Muscle of back (tissue), 13 donors: ENCODE data around the gene EVPLL. TPM values are rescaled to one million over a fixed set of nuclear protein-coding genes. Genes with fewer than 3 reads are reported as not detected.
A peak's percentile ranks its signal among the peaks of the same experiment; 100 is the strongest.
"Not testable (repeated sequence)": the region's sequence is repeated elsewhere in the genome, so short reads cannot be mapped to it uniquely, and the experiment has no call there.

ENCODE experiments used
- DNase-seq, 3 donors: peaks; one replicate each; pipeline versions ENCODE4 v3.0.0 to v3.0.0-alpha.2; 2013
- long read RNA-seq, 9 donors: transcript quantifications; one replicate each; lab custom pipeline, GENCODE V29; 2026
- polyA plus RNA-seq, 10 donors: library from polyadenylated mRNA; unstranded; fragments of 120-200 nt; gene quantifications; one replicate each; pipeline ENCODE4 v1.2.1, GENCODE V29; 2013; ENCODE audit not compliant: insufficient read length in 10 of 10

Gene EVPLL
- under 1 TPM in 1 of 10 donors, not detected in 9; 0.24 TPM for polyA plus RNA-seq
- long read RNA-seq, donor 1, result 0 reads
- long read RNA-seq, donor 2, result 0 reads
- long read RNA-seq, donor 3, result 0 reads
- long read RNA-seq, donor 4, result 0 reads
- long read RNA-seq, donor 5, result 0 reads
- long read RNA-seq, donor 6, result 0 reads
- long read RNA-seq, donor 7, result 0 reads
- long read RNA-seq, donor 8, result 0 reads
- long read RNA-seq, donor 9, result 0 reads

- DNase-seq, result no peak
Measured at GRCh38 chr17:18377437-18378204, at the start of gene EVPLL. TSS of gene EVPLL (plus strand) at chr17:18377778. CDS start at chr17:18380938, 3,160 bp downstream.

GRCh38 chr17:18328643-18329204 is 48.9 kb upstream of the EVPLL start:
- no peak for DNase-seq

GRCh38 chr17:18331879-18332278 is 45.7 kb upstream of the EVPLL start:
- no peak for DNase-seq

GRCh38 chr17:18332909-18333489 is 44.6 kb upstream of the EVPLL start:
- no peak for DNase-seq

- not testable (repeated sequence) for DNase-seq
Measured at GRCh38 chr17:18338158-18338557, 39.4 kb upstream of the EVPLL start.

- DNase-seq, result no peak
Measured at GRCh38 chr17:18339933-18340332, 37.6 kb upstream of the EVPLL start.

- no peak for DNase-seq
Measured at GRCh38 chr17:18344021-18344420, 33.6 kb upstream of the EVPLL start.

- DNase-seq, result no peak
Measured at GRCh38 chr17:18353541-18353940, 24.0 kb upstream of the EVPLL start.

GRCh38 chr17:18356624-18357023 is 21.0 kb upstream of the EVPLL start:
- peak in 2 of 3 donors; percentile 21 to 45 for DNase-seq

- DNase-seq, result no peak
Measured at GRCh38 chr17:18360518-18360917, 17.1 kb upstream of the EVPLL start.

GRCh38 chr17:18361837-18362697 is 15.5 kb upstream of the EVPLL start:
- peak in 1 of 3 donors; percentile 48 for DNase-seq

- peak; percentile 25 to 65 (median 40) for DNase-seq
Measured at GRCh38 chr17:18362698-18363100, 14.9 kb upstream of the EVPLL start.

- DNase-seq, result peak; percentile 90 to 97 (median 93)
Measured at GRCh38 chr17:18363101-18364049, 14.2 kb upstream of the EVPLL start, which contains the start of gene SHMT1. TSS of gene SHMT1 (minus strand) at chr17:18363550. CDS start at chr17:18355981, 7,569 bp downstream.

GRCh38 chr17:18364166-18364565 is 13.4 kb upstream of the EVPLL start:
- DNase-seq, result no peak

GRCh38 chr17:18368946-18369345 is 8.6 kb upstream of the EVPLL start:
- no peak for DNase-seq

- no peak for DNase-seq
Measured at GRCh38 chr17:18370761-18371160, 6.8 kb upstream of the EVPLL start.

- DNase-seq, result no peak
Measured at GRCh38 chr17:18371455-18371854, 6.1 kb upstream of the EVPLL start.

- not testable (repeated sequence) for DNase-seq
Measured at GRCh38 chr17:18373181-18373580, 4.4 kb upstream of the EVPLL start.

- DNase-seq, result no peak
Measured at GRCh38 chr17:18374216-18374615, 3.4 kb upstream of the EVPLL start.

- DNase-seq, result no peak
Measured at GRCh38 chr17:18378205-18378505, 577 bp downstream of the EVPLL start.
